Adrenal gland (tissue), 12 donors: ENCODE data around the gene HOXB7. TPM values are rescaled to one million over a fixed set of nuclear protein-coding genes. Genes with fewer than 3 reads are reported as not detected.

Experiments
- DNase-seq, 7 donors: peaks; one replicate each; pipeline ENCODE4 v3.0.0-alpha.2; 2019 to 2020
- H3K27ac ChIP-seq, 5 donors: fragments of 200-600 bp; sonication (generic) in 4 of 5; 1 replicate in 3 of 5; 2 replicates in 2 of 5; pipeline versions ENCODE4 v1.5.1 to v1.8.0; 2016 to 2020; ENCODE audit warnings: mild to moderate bottlenecking in 1 of 5
- H3K27me3 ChIP-seq: fragments of 200-600 bp; 2 replicates; pipeline ENCODE4 v1.8.0; 2021
- H3K36me3 ChIP-seq, 2 donors: fragments of 200-600 bp; replicated peaks in 1 of 2; 1 replicate in 1 of 2; 2 replicates in 1 of 2; pipeline versions ENCODE4 v1.5.1 to v1.8.0; 2018 to 2022
- H3K4me1 ChIP-seq, 2 donors: fragments of 200-600 bp; replicated peaks in 1 of 2; 1 replicate in 1 of 2; 2 replicates in 1 of 2; pipeline versions ENCODE4 v1.5.1 to v1.8.0; 2018 to 2021
- H3K4me3 ChIP-seq, 4 donors: fragments of 200-600 bp; sonication (generic) in 3 of 4; one replicate each; pipeline ENCODE4 v1.5.1; 2016 to 2018
- H3K9me3 ChIP-seq, 3 donors: fragments of 200-600 bp; sonication (generic) in 1 of 3; replicated peaks in 1 of 3; 1 replicate in 2 of 3; 2 replicates in 1 of 3; pipeline versions ENCODE4 v1.5.1 to v1.8.0; 2016 to 2021
- POLR2A ChIP-seq, 2 donors: fragments of 450-650 bp; IDR thresholded peaks; one replicate each; pipeline ENCODE4 v1.6.1; 2017; ENCODE audit warnings: antibody characterized with exemption in 2 of 2, mild to moderate bottlenecking in 2 of 2, moderate library complexity in 1 of 2
- WGBS, 4 donors: extraction: QIAGEN DNeasy Blood & Tissue Kit in 2 of 4; methylation state at CpG; one replicate each; pipeline versions ENCODE4 v1.1.5 to v1.1.7; 2013 to 2017; 5-methylcytosine and 5-hydroxymethylcytosine counted together
- intact Hi-C, 2 donors: fragments of 100-400 bp; cut with DNase I; formaldehyde crosslinking; loops; one replicate each; pipeline versions ENCODE4 v1.14.1 to v1.15.0; 2022 to 2023
- polyA plus RNA-seq, 3 donors: library from polyadenylated mRNA; stranded (reverse); fragments of 200-250 nt in 2 of 3; fragments of 350-450 nt in 1 of 3; fragmentation: Illumina TruSeq in 1 of 3; extraction: RNeasy Lipid Tissue Mini Kit (QIAGEN cat#74804) in 1 of 3; gene quantifications; one replicate each; pipeline ENCODE4 v1.2.3, GENCODE V29; 2013 to 2014
- total RNA-seq, 9 donors: library from RNA; depleted of rRNA in 4 of 9; stranded (reverse); fragments of >200 nt in 4 of 9; fragments of 120-200 nt in 1 of 9; fragmentation: NEBNext Ultra II Directional in 1 of 9; extraction: Animal tissue kit (Norgen Biotek cat#: 25700) in 1 of 9; gene quantifications; one replicate each; pipeline versions ENCODE4 v1.1.0 to v1.2.4, GENCODE V29; 2013 to 2023
- TF ChIP-seq, protein P1 (sequence below), 6 experiments: fragments of 450-650 bp in 4 of 6; fragments of 200-600 bp in 2 of 6; sonication (generic) in 1 of 6; IDR thresholded peaks; 1 replicate in 5 of 6; 2 replicates in 1 of 6; pipeline versions ENCODE4 v1.5.1 to v1.8.0; 2016 to 2021; ENCODE audit warnings: antibody characterized with exemption in 6 of 6, mild to moderate bottlenecking in 2 of 6, moderate library complexity in 1 of 6
- donor health status: healthy with polysubstance abuse.
- donor health status: Bipolar disorder and iron deficiency.
- donor health status: DM: yes; HTN: yes; CAD: no.
- donor health status: DM: no; HTN: no; CAD: no.
- donor health status: DM: no; HTN: no; CAD: no.
- donor health status: DM: yes; HTN: yes; CAD: no.

HOXB7 gene
- total and polyA plus RNA-seq, 12 donors, result 6.2 to 27.0 (median 13.5) TPM

DNA sequence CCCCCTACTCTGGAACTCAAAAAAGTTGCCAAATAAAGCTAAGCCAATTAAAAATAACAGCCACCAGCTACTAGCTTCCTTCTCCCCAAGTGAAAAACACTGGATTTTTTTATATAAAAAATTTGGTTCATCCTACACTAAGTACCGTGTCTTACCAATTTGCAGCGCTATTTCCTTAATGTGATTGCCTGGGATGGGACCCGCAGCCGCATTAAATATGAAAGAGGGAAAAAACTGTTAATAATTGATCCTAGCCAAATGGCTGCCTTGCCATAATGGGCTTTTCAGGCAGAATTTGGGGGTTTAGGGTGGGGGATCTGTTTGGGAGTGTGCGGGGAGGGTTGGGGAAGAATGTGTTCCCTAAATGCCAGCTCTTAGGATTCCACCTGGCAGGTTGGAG lies 13.3 kb upstream of the HOXB7 start:
- Histone ChIP-seq H3K36me3 (no peaks in the 10 kb centered on the region), H3K9me3 (no peaks in the 10 kb centered on the region), H3K4me1 (peaks cover 19 to 22% of the 10 kb centered on the region in 2 donors), H3K27ac (no peak overlapping the region), H3K27me3 (peaks cover 83% of the 10 kb centered on the region), H3K4me3 (no peak overlapping the region)
- intact Hi-C loops, result loop anchor here in 1 of 2 donors (10.0 kb wide), 1 partner anchor 469 kb away; no protein-coding TSS in a partner anchor
- WGBS, 4 donors, result 46 to 57% (median 47%) methylated on average over 5 of the region's 5 CpGs
- TF ChIP-seq POLR2A (IDR thresholded peaks at IDR 0.05), result no peak
- TF ChIP-seq, protein P1, sequence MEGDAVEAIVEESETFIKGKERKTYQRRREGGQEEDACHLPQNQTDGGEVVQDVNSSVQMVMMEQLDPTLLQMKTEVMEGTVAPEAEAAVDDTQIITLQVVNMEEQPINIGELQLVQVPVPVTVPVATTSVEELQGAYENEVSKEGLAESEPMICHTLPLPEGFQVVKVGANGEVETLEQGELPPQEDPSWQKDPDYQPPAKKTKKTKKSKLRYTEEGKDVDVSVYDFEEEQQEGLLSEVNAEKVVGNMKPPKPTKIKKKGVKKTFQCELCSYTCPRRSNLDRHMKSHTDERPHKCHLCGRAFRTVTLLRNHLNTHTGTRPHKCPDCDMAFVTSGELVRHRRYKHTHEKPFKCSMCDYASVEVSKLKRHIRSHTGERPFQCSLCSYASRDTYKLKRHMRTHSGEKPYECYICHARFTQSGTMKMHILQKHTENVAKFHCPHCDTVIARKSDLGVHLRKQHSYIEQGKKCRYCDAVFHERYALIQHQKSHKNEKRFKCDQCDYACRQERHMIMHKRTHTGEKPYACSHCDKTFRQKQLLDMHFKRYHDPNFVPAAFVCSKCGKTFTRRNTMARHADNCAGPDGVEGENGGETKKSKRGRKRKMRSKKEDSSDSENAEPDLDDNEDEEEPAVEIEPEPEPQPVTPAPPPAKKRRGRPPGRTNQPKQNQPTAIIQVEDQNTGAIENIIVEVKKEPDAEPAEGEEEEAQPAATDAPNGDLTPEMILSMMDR (IDR thresholded peaks at IDR 0.05), result no peak
- DNase-seq, result no peak

DNA sequence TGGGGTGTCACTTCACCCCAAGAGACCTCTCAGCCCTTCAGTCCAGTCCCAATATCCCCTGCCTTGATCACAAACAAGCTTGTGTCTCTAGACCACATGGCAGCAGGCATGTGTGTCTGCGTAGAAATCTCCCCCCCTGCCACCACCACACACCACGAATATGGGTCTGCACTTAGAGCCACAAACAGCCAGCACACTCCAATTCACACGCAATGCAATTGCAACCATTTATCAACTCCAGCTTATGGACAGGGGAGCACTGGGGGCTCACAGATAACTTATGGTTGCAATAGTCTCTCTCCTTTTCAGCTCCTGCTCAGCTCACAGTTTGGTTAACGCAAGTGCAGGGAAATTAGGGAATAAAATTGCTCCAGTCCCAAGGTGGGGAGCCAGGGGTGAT lies 12.8 kb upstream of the HOXB7 start:
- Histone ChIP-seq H3K4me3 (no peak overlapping the region), H3K27me3 (peaks cover 77% of the 10 kb centered on the region), H3K27ac (no peak overlapping the region), H3K36me3 (no peaks in the 10 kb centered on the region), H3K9me3 (no peaks in the 10 kb centered on the region), H3K4me1 (peaks cover 19 to 22% of the 10 kb centered on the region in 2 donors)
- TF ChIP-seq POLR2A (IDR thresholded peaks at IDR 0.05), result no peak
- TF ChIP-seq, protein P1 (IDR thresholded peaks at IDR 0.05), result no peak
- intact Hi-C loops, result loop anchor here in 1 of 2 donors (10.0 kb wide), 1 partner anchor 469 kb away; no protein-coding TSS in a partner anchor
- WGBS, 4 donors, result 43 to 62% (median 54%) methylated on average over 4 of the region's 4 CpGs
- DNase-seq, result no peak

DNA sequence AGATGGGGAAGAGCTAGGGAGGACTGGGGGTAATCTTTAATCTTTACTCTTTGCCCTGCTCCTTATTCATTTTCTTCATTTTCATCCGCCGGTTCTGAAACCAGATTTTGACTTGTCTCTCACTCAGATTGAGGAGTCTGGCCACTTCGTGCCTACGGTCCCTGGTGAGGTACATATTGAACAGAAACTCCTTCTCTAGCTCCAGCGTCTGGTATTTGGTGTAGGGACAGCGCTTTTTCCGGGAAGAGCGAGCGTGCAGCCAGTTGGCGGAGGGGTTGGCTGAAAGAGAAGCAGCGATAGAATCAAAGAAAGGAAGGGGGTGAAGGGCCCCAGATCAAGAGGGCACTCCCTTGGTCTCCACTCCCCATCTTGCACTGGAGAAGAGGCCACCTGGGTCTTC lies 12.0 kb upstream of the HOXB7 start:
- H3K4me3 ChIP-seq, result no peak overlapping the region
- H3K27me3 ChIP-seq, result peaks cover 75% of the 10 kb centered on the region
- DNase-seq, result no peak
- no peak for TF ChIP-seq POLR2A (IDR thresholded peaks at IDR 0.05)
- TF ChIP-seq, protein P1 (IDR thresholded peaks at IDR 0.05), result no peak
- intact Hi-C loops, result loop anchor here in 1 of 2 donors (10.0 kb wide), 1 partner anchor 468 kb away; no protein-coding TSS in a partner anchor
- peaks cover 19 to 25% of the 10 kb centered on the region in 2 donors for H3K4me1 ChIP-seq
- H3K27ac ChIP-seq, result no peak overlapping the region
- no peaks in the 10 kb centered on the region for H3K9me3 ChIP-seq
- no peaks in the 10 kb centered on the region for H3K36me3 ChIP-seq
- WGBS, 4 donors, result 55 to 64% (median 58%) methylated on average over 11 of the region's 11 CpGs

DNA sequence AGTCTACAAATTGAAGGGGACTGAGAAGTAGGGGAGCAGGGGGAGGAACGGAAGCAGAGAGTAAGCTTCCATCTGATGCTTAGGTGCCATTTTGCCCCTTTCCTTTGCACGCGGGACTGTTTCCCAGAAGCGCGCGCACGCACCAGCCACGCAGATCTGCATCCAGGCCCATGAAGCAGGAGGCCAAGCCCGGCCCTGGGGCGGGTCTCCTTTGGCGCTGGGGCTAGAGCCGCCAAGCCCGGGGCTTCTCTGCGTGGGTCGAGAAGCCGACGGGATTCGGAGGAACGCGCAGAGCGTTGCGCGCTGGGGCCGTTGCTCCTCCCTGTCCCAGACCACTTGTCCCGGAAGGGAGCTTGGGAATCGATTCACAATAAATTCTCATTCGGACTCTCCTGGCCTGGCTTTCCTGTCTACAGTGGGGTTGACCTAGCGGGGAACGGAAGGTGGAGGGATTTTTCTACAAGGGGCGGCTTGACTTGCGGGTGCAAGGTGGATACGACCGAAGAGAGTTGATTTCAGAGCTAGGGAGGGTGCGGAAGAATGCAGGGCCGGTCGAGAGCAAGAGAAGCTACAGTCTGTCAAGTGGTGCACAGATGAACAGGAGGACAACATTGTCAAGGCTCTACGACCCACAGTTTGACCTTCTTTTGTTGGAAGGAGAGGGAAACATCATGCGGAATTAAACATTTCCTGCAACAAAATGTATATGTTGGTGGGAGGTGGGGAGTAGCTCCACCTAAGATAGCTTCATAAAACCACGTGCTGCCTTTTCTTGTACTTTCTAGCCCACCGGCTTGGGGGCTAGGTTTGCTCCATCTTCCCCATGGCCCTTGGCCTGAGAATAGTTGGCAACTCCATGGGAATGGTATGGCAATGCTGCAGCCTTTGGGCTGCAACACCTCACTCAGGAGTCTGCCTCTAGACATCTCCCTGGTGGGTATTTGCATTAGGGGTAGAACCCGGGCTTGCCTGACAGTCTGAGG lies 10.9 kb upstream of the HOXB7 start:
- Histone ChIP-seq H3K4me1 (peaks cover 19 to 26% of the 10 kb centered on the region in 2 donors), H3K9me3 (no peaks in the 10 kb centered on the region), H3K4me3 (no peak overlapping the region), H3K27ac (no peak overlapping the region), H3K36me3 (no peaks in the 10 kb centered on the region), H3K27me3 (peaks cover 75% of the 10 kb centered on the region)
- TF ChIP-seq POLR2A (IDR thresholded peaks at IDR 0.05), result no peak
- 31 to 46% (median 38%) methylated on average over 22 to 41 of the region's 41 CpGs for WGBS, 4 donors
- intact Hi-C loops, result loop anchor here in 1 of 2 donors (10.0 kb wide), 1 partner anchor 467 kb away; no protein-coding TSS in a partner anchor
- no peak for DNase-seq
